Measurements from ENCODE around the gene NDFIP1.

- TF ChIP-seq CTCF (IDR thresholded peaks at IDR 0.05), result no peak
- TF ChIP-seq POLR2A (IDR thresholded peaks at IDR 0.05), result no peak
These were observed 16.7 kb upstream of the NDFIP1 start for GRCh38 chr5:142091922-142092321.
